Jurkat, Clone E6-1 (cell line): ENCODE measurements around the gene SLX9.
"Not testable (repeated sequence)": the region's sequence is repeated elsewhere in the genome, so short reads cannot be mapped to it uniquely, and the experiment has no call there.

Experiments used
- DNase-seq: peaks from one replicate; pipeline ENCODE4 v3.0.0-alpha.2; 2011; ENCODE audit warnings: low read depth, low spot score
- H3K4me3 ChIP-seq: 2 replicates; pipeline ENCODE4 v1.5.1; 2011; ENCODE audit warnings: mild to moderate bottlenecking, low read length, control low read depth, moderate library complexity

SLX9 gene

DNA sequence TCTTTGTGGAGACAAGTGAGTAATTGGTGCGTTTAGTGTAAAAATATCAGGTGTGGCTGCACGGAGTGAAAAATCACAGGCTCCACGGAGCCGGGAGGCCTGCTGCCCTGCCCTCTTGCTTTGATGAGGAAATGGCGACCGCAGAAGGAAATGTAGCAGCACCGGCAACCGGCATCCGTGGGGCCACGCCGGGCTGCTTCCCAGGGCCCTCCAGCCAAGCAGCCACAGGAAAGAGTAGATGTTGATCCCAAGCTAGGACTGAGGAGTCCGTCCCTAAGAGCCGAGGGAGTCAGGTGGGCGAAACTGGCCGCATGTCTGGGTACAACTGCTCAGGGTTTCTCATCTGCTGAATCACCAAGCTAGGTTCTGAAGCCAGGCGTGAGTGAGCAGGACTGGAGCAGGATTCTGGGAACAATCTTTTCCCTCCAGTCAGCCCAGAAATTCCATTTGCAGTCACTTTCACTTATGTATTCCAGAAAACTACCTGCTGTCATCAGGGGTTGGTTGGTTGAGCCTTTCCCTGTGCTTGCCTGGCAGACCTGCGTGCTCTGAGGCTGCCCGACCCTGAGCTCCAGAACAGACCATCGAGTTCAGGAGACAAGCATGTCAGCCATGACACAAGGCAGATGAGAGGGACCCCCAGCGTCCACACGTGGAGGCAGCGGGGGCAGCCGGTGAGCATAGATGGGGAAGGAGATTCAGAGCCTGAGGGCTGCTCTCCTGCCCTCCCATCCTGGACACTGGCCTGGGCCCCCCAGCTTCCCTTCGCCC lies 13.3 kb upstream of the SLX9 start:
- H3K4me3 ChIP-seq = peak overlapping the region; percentile 43

DNA sequence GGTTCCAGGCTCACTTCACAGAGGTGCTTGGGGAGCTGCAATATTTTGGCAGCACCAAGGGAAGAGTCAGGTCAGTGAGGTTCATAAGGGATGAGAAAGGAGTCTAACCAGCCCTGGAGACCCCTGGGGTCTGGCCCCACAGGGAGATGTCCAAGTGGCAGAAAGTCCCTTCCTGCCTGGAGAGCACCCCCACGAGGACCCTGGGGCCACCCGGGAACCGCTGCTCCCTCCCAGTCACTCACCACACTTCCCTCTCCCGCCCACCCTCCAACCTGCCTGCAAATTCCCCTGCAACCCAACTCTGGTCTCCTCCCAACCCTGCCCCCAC lies 12.6 kb upstream of the SLX9 start:
- DNase-seq = no peak
- peak overlapping the region; percentile 43 for H3K4me3 ChIP-seq

More for the DNA sequence above, 13.3 kb upstream of the SLX9 start:
- DNase-seq = peak; percentile 65

DNA sequence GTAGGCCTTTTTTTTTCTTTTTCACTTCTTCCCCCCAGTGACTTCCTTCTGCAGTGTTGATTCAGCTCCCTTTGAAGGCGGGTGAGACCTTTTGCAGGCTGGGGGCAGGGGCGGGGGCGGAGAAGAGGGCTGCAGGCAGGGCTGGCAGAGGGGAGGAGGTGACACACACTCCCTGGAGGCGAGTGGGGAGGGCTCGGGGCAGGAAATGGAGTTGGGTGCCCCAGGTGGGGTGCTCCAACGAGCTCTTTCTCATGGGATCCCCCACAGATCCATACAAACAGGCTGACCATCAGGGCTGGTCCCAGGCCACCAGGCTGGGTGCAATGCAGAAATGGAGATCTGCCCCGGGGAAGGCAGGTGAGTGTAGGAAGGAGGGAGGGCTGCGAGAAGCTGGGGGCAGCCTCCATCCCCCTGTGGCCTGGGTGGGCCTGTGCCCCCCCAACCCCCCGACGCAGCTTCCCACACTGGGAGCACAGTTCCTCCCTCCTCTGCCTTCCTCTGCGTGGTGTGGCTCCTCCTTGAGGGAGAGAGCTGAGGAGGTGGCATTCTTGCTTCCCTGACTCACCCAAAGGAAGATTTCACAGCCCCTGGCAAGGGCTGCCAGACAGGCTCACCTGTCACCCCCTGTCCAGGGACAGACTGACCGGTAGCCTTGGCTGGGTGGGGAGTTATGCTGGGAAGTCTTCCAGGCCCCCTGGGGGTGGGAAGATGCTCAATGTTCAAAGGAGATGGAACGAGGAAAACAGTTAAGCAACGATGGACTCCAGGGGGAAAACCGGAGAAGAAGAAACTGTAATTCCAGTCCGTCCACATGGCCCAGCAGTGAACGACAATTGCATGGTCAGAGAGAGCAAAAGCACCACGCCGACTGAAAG lies 12.0 kb upstream of the SLX9 start:
- DNase-seq = peak; percentile 95
- H3K4me3 ChIP-seq = peak overlapping the region; percentile 58

DNA sequence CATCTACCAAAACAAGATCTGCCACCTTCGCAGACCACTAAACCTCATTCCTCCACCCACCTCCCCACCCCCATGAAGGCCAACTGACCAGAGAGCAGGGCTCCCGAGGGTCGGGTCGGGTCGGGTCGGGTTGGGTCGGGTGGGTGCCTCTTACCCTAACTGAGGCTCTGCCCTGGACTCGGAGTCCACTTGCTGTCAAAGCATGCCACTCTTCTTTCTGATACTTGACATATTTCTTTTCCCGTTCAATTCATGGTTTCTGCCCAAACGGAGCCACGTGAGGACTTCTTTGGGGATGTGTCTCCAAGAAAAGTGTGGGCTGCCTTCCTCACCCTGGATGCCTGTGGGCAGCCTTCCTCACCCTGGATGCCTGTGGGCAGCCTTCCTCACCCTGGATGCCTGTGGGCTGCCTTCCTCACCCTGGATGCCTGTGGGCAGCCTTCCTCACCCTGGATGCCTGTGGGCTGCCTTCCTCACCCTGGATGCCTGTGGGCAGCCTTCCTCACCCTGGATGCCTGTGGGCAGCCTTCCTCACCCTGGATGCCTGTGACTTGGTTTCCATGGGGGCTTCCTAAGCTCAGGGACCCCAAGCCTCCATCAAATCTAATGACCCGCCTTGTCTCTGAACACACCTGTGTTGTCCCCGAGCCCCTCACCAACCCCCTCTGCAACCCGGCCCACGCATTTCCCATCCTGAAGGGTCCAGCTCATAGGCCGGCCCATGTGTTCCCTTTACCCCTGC lies 11.2 kb upstream of the SLX9 start:
- DNase-seq = not testable (repeated sequence)
- H3K4me3 ChIP-seq = peak overlapping the region; percentile 58

DNA sequence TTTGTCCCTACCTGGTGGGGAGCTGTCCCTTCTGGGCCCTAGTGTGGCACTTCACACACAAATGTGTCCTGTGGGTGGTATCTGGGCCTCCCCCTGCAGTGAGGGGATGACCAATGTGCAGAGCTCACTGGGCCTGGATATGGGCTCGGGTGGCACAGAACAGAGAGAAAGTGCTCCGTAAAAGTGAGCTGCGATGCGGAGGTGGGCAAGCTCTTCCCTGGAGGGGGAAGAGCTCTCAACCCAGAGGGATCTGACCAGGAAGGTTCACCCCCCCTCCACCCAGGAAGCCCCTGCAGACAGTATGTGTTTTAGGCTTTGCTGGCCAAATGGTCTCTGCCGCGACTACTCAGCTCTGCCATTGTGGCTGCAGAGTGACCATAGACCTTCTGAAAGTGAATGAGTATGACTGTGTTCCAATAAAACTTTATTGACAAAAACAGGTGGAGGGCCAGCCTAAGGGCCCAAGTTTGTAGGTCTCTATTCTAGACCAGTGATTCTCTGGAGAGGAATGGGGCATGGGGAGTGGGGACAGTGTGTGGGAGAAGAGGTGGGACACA lies 10.5 kb upstream of the SLX9 start:
- no peak for DNase-seq
- no peak overlapping the region for H3K4me3 ChIP-seq

DNA sequence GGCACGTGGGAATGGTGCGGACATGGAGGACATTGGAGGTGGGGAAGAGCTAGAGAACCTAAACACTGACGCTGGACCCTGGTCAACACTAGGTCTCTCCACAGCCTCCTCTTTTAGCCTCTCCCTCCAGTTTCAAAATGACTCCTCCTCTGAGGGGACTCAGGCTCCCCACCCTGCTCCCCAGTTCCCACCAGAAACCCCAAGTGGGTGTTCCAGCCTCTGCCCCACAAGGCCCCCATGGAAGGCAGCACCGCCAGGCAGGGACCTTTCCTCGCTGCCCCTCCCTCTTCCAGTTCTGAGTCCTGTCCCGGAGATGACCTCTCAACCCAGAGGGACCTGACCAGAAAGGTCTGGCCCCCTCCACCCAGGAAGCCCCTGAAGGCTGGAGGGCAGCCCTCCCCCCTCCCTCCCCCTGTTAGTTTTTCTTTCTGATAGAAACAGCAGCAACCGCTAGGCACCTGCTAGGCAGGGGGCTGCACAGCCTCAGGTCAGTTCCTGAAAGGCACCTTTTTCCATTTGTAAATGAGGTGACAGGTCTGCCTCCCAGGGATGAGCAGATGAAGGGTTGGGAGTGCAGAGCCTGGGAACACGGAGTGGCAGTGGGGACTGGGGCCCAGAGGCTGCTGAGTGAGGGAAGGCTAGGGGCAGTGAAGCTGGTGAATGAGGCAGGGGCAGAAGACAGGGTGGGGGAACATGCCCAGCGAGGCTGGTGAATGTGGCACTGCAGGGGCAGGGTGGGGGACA lies 9.9 kb upstream of the SLX9 start:
- DNase-seq = no peak
- no peak overlapping the region for H3K4me3 ChIP-seq

DNA sequence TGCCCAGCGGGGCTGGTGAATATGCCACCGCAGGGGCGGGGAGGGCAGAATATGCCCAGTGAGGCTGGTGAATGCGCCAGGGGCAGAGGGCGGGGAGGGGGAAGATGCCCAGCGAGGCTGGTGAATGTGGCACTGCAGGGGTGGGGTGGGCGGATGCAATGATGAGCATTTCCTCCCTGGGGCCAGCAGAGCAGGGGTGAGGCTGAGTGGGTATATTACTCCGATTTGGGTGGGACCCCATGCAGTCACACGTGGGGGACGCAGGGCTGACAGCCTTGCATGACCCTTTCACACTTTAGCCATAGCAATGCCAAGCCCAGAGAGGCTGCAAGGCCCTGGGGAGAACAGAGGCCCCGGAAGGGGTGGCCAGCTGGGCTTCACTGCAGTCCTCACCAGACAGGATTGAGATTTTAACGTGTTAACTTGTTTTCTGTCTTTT lies 9.3 kb upstream of the SLX9 start:
- H3K4me3 ChIP-seq = peak overlapping the region; percentile 40
- peak; percentile 67 for DNase-seq

DNA sequence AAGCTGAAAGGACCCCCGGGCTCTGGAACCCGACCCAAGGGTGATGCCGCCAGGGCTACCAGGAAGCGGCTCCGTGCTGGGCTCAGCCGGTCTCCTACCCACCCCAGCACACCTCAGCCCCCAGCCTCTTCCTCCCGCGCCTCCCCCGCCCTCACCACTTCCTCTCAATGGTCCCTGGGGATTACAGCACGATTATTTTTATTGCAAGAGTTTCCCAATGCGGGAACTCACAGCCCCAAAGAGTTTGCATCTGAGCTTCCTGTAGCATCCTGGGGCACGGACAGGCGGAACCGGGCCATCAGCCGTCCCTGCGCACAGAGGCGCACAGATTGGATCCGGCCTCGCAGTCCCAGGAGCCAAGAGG lies 8.7 kb upstream of the SLX9 start:
- H3K4me3 ChIP-seq = peak overlapping the region; percentile 40
- DNase-seq = peak; percentile 63

DNA sequence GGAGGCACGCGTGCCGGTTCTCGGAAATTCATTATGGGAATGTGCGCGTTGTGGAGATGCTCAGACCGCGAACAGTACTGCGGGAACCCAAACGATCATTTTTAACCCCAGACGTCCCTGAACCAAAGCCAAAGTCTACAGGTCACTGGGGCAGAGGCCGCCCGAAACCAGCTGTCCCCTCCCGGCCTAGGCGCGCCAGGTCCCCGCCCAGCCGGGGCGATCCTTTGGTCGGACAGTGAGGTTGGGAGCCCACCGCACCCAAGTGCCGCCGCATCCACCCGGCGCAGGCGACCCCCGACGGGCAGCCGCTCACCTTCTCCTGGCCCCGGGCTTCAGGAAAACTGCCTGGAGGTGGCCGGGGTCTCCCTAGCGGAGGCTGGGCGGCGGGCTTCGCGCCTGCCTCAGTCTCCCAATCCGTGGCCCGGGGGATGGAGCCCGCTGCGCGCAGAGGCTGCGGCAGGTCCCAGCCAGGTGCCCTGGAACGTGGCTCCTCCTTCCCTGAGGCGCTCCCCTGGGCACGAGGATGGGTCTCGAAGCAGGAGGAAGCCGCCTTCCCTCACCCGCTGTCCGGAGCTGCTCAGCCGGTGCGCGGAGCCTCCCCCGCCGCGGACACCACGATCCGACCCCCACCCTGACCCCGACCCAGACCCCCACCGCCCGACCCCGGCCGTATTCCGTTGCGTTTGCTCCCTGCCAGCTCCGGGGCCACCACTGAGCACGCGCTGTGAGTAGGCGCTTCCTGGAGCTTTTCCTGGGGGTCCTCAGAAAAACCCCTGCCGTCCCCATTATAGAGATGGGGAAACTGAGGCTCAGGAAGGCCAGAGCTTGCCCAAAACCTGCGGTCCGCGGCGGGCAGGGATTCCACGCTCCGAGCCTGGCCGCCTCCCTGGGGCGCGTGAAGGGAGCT lies 8.1 kb upstream of the SLX9 start:
- peak overlapping the region; percentile 40 for H3K4me3 ChIP-seq
- no peak for DNase-seq

DNA sequence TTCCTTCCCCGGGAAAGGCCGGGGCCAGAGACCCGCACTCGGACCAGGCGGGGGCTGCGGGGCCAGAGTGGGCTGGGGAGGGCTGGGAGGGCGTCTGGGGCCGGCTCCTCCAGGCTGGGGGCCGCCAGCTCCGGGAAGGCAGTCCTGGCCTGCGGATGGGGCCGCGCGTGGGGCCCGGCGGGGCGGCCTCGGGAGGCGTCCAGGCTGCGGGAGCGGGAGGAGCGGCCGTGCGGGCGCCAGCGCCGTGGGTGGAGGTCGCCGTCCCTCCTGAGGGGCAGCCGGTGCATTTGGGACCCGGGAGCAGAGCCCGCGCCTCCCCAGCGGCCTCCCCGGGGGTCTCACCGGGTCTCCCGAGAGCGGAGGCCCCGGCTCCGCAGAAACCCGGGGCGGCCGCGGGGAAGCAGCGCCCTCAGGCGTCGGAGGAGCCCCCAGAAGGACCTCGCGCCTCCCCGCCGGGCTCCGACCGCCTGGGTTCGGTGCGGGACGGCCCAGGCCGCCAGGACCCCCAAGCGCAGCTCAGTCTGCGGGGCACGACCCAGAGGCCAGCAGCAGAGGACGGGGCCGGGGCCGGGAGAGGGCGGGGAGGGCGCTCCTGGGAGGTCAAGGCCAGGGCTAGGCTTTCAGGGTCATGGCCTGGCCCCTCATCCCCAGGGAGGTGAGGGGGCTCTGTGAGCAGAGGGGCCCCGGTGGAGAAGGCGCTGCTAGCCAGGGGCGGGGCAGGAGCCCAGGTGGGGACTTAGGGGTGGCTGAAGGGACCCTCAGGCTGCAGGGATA lies 7.2 kb upstream of the SLX9 start:
- no peak for DNase-seq
- H3K4me3 ChIP-seq = no peak overlapping the region

DNA sequence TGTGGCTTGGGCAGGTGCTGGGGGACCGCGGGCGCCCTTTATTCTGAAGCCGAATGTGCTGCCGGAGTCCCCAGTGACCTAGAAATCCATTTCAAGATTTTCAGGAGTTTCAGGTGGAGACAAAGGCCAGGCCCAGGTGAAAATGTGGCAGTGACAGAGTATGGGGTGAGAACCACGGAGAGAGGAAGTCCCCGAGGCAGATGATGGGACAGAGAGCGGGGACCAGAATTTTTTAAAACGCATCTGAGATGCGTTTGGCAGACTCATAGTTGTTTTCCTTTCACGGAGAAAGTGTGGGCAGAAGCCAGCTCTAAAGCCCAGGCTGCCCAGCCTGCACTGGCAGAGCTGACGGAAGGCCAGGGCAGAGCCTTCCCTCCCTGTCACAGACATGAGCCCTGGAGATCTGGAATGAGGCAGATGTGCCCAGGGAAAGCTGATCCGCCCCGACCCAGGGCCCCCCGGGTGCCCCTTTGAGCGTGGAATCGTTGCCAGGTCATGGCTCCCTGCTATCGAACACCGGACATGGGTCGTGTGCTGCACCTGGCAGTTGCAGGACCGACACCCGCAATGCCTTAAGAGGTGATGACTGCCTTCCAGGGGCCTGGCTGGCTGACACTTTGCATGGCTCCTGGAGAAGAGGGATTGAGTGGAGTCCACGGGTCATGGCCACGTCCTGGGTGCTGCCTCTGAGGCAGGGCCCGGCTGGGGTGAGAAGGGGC lies 6.5 kb upstream of the SLX9 start:
- H3K4me3 ChIP-seq = no peak overlapping the region

DNA sequence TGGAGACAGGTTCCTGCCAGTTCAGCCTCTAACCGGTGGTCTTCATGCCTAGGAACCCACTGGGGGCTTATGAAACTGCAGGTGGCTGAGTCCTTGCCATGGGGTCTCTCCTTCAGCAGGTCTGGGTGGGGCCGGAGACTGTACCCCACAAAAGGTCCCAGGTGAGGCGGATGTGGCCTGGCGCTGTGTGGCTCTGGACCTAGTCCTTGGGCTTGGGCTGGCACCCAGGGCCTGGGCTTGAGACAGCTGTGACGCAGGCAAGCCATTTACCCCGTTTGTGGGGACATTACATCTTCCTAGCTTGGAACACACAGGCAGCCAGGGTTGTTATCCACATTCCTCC lies 5.9 kb upstream of the SLX9 start:
- no peak overlapping the region for H3K4me3 ChIP-seq
- no peak for DNase-seq

More for the DNA sequence above, 6.5 kb upstream of the SLX9 start:
- DNase-seq = no peak

DNA sequence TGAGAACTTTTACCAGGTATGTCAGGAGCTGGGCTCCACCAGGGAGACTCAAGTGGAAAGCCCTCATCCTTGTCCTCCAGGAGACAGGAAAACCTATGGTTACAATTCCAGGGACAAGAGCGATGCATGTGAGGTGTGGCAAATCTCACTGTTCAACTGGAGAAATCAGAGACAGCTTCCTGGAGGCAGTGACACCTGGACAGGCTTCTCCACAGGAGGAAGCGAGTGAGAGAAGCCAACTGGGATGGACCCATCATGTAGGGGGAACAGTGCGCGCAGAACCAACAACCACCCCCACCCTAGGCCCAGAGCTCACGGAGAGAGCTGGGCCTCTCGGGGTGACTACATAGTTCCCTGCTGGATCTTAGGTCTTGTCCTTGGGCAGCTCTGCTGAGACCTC lies 5.6 kb upstream of the SLX9 start:
- DNase-seq = no peak
- no peak overlapping the region for H3K4me3 ChIP-seq

DNA sequence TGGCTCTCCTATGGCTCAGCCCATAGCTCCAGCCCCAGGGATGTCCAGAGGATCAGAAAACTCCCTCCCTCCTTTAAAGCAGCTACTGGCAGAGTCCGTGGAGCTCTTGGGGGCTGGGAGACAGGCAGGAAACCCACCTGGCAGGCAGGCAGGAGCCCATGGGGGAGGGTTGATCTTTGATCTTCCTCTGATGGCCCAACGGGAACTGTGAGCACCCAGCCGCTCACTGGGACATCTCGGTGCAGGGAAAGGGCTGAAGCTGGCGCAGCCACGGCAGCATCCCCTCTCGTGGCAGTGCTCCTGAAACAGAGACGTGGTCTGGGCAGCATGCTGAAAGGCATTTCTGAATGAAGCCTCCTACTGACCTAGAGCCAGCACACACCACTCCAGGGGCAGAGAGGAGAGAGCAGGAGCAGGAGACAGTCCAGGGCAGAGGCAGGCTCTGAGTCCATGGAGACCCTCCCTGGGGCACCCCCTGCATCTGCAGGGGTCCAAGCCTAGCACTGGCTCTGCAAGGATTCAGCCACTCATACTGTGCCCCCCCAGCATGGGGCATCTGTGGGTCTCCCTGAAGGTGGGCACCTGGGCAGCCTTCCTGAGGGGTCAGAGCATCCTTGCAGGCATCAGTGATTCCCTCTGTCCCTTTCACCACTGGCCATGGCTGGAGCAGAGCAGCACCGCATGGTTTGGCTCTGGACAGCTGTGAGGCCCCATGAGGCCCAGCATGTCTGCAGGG lies 4.9 kb upstream of the SLX9 start:
- peak; percentile 47 for DNase-seq
- no peak overlapping the region for H3K4me3 ChIP-seq

DNA sequence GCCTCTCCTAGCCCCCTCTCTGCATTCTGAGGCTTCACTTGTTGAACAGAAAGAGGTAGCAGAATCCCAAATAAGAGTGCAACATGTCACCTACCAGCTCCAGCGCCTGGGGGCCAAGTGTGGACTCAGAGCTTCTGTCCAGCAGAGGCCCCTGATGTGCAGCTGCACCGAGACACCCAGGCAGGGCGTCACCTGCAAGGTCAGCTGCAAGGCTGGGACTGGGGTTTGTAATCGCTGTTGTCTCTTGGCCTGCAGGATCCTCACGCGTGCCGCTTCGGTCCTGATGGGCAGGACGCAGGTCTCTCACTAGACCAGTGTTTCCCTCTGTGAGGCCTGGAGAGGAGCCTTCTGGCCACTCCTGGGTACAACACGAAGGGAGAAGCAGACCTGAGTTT lies 4.3 kb upstream of the SLX9 start:
- no peak overlapping the region for H3K4me3 ChIP-seq
- DNase-seq = no peak
